Activated CD4-positive, alpha-beta T cell treated with anti-CD3 and anti-CD28 coated beads for 24 hours (primary cell): ENCODE results near the gene NUDT14.

ENCODE experiments used
- DNase-seq, 2 donors: peaks; one replicate each; pipeline ENCODE4 v3.0.0-alpha.2; 2020; ENCODE audit warnings: low read depth in 2 of 2

The NUDT14 gene

GRCh38 chr14:105212541-105213300 lies 31.6 kb upstream of the NUDT14 start:
- DNase-seq = no peak

DNA sequence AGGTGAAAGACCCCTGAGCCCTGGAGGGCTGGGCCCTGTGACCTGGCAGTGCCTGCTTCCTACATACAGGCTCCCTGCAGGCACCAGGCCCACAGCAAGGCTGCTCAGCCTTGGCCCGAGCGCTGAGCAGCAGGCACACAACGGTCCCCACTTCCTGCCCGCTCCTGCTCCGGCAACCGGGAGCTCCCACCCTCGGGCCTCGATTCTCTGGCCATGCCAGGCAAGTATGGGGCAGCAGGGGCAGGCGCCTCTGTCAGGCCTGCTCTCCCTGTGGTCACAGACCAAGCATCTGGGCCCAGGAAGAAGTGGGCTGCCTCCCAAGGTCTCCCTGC lies 30.6 kb upstream of the NUDT14 start:
- no peak for DNase-seq

DNA sequence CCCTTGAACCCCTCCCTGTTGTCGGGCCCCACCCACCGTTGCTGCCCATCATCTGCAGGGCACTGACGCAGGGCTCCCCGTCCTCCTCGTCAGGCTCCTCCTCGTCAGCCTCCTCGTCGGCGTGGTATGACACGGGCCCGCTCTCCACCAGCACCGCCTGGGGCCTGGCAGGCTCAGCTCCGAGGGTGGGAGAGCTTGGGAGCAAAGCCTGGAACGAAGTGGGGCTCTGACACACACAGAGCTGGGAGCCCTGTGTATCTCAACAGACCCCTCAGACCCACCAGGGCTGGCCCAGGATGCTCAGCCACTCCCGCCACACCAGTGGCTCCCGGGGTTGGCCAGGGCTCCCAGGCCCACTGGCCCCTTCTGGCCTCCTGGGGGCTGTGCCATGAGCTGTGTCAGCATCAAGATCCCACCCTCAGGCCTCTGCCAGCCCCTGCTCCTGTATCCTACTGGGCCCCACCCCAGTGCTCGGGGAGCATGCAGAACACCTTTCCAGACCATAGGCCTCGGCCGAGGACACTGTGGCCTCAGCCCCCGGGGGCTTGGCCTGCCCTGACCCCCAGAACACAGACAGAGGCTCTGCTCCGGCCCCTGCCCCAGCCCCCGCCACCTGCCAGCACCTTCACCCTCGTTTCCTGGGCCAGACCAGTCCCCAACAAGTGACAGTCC lies 30.1 kb upstream of the NUDT14 start:
- no peak for DNase-seq

- DNase-seq = no peak
These were observed 29.3 kb upstream of the NUDT14 start for GRCh38 chr14:105210266-105211025.

DNA sequence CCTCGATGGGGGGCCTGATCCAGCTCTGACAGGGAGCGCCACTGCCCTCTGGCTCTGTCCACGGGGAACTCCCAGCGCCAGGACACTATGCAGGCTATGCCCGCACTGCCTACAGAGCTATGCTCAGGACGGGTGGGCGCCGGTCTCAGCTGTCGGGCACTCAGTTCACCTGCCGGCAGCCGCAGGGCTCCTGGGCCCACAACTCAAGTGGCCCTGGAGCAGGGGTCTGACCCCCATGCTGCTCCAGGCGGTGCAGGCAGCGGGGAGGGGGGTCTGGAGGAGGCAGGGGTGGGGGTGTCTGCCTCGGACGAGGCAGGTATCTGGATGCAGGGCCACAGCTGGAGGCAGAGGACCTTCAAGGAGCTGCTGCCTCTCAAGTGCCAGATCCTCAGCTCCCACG lies 28.5 kb upstream of the NUDT14 start:
- no peak for DNase-seq

DNA sequence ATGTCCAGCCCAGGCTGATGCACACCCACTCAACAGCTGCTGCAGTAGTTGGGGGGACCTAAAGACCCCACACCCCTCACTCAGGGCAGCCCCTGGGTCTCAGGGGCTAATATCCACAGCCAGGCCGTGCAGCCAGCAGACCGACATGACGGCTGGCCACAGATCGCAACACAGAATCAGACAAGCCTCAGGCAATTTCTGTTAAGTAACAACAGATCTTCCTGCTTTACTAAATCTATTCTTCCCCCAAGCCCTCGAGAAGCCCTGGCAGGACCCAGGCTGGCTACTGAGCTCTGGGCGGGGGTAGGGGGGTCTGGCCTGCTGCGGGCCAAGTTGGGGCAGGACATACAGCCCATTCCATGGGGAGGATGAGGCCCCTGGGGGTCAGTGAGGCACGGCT lies 28.0 kb upstream of the NUDT14 start:
- no peak for DNase-seq

GRCh38 chr14:105208738-105209075 lies 27.6 kb upstream of the NUDT14 start:
- no peak for DNase-seq

DNA sequence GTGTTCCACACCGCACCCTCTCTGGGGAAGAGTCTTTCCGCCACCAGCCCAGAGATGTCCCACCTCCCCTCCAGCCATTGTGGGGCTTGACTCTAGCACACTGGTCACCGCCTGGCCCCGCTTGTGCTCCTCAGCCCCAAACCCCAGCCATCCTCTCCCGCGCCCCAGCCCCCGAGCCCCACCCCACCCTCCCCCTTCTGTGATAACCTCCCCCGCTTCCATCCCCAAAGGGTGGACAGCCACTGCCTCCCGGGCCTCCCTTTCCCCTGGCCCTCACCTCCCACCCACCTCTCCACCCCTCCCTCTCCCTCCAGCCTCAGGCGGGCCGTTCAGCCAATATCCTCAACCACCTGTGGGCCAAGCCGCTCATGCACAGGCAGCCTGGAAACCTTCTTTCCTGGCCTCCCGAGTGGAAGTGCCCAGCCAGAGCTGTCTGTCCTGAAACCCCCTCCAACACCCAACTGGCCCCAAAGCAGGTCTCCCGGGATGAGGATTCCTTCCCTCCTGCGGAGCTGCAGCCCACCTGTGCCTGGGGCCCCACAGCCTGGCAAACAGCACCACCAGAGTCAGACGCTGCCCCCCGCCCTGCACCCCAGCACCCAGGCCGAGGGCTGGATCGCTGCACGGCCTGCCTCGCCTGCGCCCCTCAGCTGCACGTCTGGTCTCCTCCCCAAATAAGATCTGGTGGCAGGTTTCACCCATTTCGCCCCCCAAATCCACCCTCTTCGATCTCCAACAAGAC lies 27.1 kb upstream of the NUDT14 start:
- no peak for DNase-seq

DNA sequence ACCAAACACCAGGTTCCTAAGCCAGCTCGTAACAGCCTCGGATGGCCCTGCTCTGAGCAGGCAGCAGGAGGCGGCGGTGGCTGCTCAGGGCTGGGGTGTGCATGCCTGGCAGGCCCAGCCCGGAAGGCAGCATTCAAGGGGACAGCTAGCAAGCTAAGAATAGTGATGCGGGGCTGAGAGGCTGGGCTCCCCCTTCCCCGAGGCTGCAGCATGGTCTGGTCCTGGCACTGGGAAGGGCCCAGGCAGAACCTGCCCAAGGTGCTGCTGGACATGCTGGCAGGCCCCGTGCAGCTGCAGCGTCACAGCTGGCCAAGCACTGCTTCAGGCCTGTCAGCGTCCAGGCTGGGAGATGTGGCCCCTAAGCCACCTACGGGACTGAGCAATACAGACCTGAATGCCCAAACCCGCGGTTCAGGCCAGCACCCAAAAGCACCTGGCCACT lies 26.4 kb upstream of the NUDT14 start:
- no peak for DNase-seq

GRCh38 chr14:105206873-105207272 lies 25.8 kb upstream of the NUDT14 start:
- no peak for DNase-seq

DNA sequence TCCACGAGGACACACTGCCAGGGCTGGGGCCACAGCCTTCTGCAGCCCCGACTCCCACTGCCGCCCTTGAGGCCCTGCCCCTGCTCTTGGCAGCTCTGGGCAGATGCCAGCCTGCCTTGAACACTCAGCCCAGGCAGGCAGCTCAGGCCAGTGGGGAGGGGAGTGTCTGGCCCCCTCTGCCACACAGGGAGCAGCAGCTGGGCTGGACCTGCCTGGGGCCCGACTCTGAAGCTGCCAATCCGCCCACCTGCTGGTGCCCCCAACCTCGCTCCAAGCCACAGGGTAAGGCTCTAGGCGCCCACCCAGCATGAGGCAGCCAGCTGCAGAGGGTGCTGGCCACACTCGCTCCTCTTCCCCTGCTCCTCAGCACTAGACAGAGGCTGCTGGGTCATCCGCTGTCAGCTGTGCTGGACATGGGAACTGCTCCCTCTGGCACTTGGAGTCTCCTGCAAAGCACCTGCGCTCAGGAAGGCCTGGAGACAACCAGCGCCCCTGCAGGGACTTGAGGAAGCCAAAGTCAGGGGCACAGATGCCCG lies 24.6 kb upstream of the NUDT14 start:
- no peak for DNase-seq

GRCh38 chr14:105204931-105205672 lies 24.0 kb upstream of the NUDT14 start:
- DNase-seq = no peak

DNA sequence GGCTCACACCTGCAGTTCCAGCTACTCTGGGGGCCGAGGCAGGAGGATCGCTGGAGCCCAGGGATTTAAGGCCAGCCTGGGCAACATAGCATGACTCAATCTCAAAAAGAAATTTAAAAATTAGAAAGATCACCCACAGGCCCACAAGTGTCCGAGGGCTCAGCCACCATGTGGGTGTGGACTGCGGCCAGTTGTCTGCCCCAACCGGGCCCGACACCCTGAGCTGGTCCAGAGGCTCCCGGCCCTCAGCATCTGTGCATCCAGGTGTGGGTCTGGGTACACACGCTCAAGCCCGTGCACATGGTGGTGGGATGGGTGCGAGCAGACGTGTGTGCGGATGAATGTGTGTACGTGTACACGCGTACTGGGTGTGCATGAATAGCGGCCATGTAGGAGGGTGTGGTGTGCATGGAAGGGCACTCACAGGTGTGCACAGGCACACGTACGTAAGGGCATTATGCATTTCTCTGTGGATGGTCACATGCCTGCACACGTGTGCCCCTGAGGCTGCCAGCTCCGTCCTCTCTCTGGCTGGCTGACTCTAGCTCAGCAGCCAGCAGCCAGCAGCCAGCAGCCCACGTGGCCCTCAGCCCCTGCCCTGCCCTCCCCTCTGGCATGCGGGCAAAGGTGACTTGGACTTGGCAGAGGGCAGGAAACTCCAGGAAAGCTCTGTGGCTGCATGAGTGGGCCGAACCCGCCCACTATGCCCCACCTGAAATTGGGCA lies 23.3 kb upstream of the NUDT14 start:
- DNase-seq = no peak

GRCh38 chr14:105203701-105204100 lies 22.6 kb upstream of the NUDT14 start:
- no peak for DNase-seq

DNA sequence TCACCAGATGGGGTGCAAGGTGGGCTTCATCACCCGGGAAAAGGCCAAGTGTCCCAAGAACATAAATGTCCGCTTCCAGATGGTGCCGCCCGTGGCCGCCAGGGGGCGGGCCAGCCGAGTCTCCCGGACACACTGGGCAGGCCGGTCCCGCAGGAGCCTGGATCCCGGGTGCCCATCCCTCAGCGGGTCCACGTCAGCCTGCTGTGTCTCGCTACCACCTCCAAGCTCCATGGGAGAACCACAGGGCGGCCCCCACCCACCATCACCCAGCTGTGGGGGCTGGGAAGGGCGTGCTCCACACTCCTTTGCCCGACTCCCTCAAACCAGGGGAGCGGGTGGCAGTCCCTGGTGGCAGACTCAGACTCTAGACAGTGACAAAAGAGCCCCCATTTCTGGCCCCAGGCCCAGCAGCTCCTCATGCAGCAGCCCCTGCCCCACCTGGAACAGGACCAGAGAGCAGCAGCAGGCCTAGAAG lies 22.0 kb upstream of the NUDT14 start:
- peak; percentile 43 to 65 for DNase-seq

DNA sequence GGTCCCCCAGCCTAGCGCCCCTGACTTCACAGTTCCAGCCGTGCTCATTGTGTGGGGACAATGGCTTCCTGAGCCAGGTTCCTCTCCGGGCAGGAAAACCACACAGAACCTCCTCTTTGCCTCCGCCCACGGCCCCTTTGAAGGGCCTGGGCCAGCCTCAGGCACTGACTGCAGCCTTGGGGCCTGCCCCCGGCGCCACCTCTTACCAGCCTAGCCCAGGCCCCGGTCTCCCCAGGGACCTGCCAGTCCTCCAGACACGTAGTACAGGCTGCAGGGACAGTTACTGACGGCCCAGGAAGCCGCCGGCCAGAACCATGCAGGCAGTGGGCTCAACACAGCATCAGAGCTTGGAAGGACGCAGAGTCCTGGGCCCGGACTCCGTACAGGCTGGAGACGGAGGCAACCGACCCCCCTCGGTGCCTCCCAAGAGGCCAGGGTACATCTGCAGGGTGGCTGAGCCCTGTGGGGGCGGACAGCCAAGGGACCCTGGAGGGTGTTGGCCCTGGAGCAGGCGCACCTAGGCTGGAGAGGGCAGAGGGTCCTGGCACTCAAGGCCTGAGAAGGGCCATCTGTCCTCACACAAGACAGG lies 20.9 kb upstream of the NUDT14 start:
- peak in 1 of 2 donors; percentile 30 for DNase-seq

GRCh38 chr14:105201156-105201924 lies 20.2 kb upstream of the NUDT14 start:
- no peak for DNase-seq

DNA sequence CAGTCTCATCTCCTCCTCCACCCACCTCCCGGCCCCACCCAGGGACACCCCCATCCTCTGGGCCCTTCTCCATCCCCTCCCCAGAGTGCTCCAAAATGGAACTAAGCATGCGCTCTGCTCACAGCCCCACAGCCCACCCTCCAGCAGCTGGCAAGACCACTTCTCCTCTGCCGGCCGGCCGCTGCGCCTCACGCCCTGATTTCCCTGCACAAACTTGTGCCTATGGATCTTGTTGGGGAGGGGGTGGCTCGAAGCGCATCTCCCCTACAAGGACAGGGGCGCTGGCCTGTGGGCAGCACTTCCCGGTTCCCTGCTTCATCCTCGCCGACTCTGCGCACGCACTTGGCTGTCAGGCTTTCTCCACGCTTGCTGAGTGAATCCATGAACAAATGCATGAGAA lies 19.5 kb upstream of the NUDT14 start:
- DNase-seq = no peak

DNA sequence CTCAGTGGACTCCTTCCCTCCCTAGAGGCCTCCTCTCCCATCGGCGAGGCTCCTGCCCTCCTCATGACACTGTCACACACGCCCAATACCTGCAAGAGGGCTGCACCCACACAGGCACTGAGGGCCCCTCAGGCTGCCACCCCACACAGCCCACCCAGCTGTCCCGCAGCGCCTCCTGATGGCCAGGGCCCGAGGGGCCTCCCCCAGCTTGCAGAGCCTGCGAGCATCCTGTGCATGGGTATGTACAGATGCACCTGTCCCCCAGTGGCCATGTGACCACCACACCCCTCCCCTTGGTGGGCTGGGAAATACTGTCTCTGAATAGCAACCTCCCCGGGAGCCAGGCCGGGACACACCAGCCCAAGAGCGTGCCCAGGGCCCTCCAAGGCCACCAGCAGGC lies 19.0 kb upstream of the NUDT14 start:
- DNase-seq = no peak
